Measurements from ENCODE around the gene KCNQ1.

KCNQ1 gene

DNA sequence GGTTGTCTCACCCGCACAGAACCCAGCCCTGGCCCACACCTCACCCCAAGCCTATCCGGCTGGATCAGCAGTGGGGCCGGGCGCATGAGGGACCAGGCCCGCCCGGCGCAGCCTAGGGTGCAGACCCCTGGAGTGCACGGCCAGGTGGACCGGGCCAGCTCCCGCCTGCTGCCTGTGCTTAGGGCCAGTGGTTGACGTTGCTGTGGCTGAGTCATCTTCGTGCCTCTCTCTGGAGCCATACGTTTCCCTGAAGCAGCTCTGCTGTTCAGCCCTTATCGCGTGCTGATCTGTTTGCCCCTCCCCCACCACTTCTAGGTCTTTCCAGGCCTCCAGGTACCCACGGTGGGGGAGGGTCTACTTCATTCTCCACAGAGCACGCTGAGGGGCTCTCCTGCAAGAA lies 401.2 kb downstream of the KCNQ1 start:
- DNase-seq (ENCODE audit: low read depth in 4 of 4, low spot score in 1 of 4) = no peak

DNA sequence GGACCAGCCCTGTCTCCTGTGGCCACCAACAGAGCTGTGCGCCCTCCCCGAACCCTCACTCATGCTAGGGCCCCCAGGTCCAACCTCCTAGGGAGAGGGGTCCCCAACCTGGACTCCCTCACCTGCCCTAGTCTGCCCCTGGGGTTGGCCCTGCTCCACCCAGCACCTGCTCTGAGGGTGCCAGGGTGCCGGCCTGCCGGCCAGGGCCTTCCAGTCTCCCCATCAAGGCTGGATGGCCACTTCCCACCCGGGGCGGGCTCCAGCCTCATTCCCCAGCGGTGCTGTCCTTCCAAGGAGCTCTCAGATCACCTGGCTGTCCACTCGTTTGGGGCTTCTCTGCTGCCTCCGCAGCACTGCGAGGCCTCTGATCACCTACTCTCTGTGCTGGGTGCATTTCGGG lies 401.7 kb downstream of the KCNQ1 start:
- DNase-seq (ENCODE audit: low read depth in 4 of 4, low spot score in 1 of 4) = no peak

DNA sequence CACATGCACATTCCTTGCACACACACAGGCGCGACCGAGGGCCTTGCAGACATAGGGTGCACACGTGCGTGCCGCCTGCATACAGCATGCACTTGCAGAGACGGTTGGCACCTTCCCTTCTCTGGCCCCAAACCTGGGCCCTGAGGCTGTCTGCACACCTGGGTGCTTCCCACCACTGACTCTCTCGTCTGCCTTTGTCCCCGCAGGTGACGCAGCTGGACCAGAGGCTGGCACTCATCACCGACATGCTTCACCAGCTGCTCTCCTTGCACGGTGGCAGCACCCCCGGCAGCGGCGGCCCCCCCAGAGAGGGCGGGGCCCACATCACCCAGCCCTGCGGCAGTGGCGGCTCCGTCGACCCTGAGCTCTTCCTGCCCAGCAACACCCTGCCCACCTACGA lies 402.8 kb downstream of the KCNQ1 start:
- no peak for DNase-seq (ENCODE audit: low read depth in 4 of 4, low spot score in 1 of 4)

DNA sequence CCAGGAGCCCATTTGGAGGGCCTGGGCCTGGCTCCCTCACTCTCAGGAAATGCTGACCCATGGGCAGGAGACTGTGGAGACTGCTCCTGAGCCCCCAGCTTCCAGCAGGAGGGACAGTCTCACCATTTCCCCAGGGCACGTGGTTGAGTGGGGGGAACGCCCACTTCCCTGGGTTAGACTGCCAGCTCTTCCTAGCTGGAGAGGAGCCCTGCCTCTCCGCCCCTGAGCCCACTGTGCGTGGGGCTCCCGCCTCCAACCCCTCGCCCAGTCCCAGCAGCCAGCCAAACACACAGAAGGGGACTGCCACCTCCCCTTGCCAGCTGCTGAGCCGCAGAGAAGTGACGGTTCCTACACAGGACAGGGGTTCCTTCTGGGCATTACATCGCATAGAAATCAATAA lies 403.7 kb downstream of the KCNQ1 start:
- no peak for DNase-seq (ENCODE audit: low read depth in 4 of 4, low spot score in 1 of 4)

DNA sequence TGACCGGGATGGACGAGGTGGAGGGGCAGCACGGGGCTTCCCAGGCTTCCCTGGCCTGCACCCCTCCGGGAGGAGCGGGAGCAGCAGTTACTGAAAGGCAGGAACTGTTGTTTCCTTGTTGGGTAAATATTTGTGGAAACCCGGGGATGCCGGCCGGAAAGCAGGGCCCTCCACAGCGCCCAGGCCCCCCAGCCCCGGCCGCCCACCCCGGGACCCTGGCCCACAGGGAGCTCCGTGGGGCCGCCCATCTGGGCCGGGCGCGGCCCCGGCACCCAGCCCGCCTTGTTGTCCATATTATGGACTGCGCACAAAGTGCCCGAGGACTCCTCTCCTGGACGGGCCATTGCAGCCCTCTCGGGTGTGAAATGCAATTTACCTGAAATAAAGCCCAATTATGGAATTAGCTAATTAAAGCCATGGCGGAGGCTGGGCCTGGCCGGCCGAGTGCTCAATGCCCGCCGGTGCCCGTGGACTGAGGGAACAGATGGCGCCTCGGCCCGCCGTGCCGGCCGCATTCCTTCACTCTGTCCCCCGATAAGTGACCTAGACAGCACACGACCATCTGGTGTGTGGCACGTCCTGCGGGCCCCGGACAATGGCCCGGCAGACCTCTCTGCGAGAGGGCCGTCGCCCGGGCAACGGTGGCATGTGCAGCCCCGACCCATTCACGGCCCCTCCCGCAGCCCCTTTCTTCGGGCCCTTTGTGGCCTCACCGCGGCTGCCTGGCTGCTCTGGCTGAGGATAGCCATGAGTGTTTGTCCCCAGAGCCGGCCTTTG lies 405.4 kb downstream of the KCNQ1 start:
- no peak for DNase-seq (ENCODE audit: low read depth in 4 of 4, low spot score in 1 of 4)

DNA sequence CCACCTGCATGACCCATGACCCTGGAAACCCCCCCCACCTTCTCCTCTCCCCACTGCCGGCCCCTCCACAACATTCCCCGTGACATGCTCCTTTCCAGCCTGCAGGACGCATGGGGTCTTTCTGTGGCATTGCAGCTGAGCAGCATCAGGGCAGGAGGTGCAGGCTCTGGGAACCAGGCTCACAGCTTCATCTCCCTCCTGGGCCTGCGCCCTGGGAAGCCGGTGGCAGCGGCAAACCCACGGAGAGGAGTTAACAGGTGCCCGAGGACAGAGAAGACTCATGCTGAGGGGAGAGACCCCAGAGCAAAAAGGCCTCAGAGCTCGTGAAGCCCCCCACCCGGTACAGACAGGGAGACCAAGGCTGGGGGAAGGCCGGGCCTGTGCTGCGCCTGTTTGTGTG lies 408.6 kb downstream of the KCNQ1 start:
- DNase-seq (ENCODE audit: low read depth in 4 of 4, low spot score in 1 of 4) = no peak

DNA sequence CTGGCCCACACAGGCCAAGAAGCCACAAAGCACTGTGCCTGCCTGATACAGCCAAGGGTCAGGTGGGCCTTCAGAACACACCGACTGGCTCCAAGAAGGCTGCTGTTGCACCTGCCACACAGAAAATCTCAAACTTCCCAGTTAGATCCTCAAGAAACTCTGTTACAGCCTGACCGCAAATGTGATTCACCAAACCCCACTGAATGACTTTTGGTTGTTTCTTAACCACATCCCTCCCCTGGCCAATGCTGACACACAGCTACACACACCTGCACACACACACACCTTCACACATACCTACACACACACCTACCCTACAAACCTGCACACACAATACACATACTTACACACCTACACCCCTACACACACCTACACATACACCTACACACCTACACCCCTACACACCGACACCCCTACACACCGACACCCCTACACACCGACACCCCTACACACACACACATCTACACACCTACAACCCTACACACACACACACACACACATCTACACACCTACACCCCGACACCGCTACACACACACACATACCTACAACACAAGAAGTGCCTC lies 409.3 kb downstream of the KCNQ1 start:
- DNase-seq (ENCODE audit: low read depth in 4 of 4, low spot score in 1 of 4) = no peak

DNA sequence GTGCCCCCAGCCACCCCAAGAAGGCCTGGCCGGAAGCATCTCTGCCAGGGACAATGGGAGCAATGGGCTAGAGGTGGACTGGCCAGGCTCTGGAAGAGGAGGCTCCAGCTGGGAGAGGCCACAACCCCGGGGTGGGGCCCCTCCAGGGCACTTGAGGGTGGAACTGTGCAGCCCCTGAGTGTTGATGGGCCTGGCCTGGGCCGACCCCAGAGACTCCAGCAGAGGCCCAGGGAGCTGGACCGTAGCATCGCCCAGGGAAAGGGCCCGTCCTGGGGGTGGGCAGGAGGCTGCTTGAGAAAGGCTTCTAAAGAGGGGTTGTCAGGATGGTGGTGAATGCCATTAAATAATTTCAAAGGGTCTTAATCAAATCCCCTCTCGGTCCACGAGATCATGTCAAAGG lies 410.4 kb downstream of the KCNQ1 start:
- no peak for DNase-seq (ENCODE audit: low read depth in 4 of 4, low spot score in 1 of 4)

DNA sequence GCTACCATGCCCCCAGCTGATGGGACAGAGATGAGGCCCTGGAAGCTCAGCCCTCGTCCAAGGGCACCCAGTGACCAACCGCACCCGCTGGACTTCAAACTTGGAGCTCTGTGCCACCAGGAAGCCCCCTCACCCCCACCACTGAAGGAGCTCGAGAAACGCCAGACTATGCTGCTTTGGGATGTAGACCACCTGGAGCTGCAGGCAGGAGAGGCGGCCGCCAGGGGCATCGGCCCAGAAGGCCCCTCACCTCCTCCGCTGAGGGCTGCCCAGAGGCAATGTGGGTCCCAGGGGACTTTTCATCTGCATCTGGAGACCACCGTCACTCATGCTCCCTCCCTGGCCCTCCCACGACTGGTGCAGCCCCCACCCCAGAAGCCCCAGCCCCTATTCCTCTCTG lies 412.5 kb downstream of the KCNQ1 start:
- no peak for DNase-seq (ENCODE audit: low read depth in 4 of 4, low spot score in 1 of 4)

DNA sequence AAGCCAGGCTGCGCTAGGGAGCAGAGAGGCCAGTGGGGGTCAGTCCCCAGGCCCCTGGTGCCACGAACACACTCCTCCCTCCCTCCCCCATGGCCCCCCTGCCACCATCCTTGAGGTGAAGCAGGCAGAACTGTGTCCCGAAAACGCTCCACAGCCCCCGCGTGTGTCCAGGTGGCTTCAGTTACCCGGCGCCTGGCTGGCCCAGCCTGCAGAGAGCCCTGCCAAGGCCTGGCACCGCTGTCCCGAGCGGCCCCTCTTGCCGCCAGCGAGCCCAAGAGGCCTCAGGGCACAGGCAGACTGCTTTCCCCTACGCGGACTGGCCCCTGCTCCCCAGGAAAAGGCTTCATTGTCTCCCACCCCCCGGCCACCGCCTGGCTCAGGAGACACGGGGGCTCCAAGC lies 413.1 kb downstream of the KCNQ1 start:
- DNase-seq (ENCODE audit: low read depth in 4 of 4, low spot score in 1 of 4) = no peak

DNA sequence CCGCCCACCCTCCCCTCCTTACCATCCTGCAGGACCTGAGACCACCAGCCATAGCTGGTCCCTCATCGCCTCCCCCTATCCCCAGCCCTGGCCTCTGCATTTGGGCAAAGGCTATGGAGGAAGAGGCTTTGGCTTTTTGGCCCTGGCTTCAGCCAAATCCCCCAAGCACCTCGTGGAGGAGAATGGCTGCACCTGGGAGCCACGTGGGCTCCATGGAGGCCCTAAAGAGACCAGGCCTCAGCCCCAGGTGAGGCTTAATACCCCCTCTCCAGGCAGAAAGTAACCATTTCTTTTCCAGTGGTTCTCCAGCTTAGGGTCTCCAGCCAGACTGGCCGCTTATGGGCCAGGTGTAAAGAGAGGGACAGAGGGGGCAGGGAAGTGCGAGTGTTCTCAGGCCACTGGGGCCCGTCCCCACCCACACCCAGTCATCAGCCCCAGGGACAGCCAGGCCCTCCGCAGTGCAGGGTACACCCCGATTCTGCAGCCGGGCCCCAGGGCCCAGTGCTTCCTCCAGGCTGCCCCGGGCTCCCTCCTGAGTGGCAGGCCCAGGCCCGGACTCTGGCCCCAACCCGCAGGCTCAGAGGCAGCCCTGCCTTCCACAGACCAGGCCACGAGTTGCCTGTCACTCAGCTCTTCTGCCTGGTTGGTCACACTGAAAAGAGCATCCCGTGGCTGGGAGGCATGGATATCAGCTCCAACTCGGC lies 414.3 kb downstream of the KCNQ1 start:
- DNase-seq (ENCODE audit: low read depth in 4 of 4, low spot score in 1 of 4) = no peak

DNA sequence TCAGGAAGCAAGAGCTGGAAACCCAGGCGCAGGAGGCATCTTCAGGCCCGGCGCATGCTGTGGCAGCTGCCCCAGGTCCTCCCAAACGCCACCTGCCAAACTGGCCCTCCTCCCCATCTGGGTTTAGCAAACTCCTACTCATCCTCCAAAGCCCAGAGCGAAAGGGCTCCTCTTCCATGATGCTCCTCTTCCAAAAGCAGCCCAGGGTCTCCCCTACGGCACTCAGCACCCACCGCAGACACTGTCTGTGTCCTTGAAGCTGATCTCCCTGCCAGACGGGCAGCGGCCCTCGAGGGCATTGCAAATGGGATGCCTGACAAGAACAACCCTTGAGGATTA lies 414.9 kb downstream of the KCNQ1 start:
- DNase-seq (ENCODE audit: low read depth in 4 of 4, low spot score in 1 of 4) = no peak

DNA sequence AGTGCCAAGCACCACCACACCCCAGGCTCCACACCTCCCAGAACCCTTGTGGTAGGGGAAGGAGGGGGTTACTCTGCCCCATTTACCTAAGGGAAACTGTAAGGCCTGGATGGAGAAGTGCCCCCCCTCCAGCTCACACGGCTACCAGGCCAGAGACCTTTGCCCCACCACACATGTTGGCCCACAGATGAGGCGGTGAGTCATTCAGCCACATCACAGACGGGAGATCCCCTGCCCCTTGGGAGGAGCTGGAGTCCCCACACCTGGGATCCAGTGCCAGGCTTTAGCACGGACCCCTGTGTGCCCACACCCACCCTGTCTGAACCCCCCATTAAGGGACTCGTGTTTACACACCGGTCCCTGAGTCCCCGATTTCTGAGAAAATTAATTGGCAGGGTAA lies 415.8 kb downstream of the KCNQ1 start:
- DNase-seq (ENCODE audit: low read depth in 4 of 4, low spot score in 1 of 4) = no peak

DNA sequence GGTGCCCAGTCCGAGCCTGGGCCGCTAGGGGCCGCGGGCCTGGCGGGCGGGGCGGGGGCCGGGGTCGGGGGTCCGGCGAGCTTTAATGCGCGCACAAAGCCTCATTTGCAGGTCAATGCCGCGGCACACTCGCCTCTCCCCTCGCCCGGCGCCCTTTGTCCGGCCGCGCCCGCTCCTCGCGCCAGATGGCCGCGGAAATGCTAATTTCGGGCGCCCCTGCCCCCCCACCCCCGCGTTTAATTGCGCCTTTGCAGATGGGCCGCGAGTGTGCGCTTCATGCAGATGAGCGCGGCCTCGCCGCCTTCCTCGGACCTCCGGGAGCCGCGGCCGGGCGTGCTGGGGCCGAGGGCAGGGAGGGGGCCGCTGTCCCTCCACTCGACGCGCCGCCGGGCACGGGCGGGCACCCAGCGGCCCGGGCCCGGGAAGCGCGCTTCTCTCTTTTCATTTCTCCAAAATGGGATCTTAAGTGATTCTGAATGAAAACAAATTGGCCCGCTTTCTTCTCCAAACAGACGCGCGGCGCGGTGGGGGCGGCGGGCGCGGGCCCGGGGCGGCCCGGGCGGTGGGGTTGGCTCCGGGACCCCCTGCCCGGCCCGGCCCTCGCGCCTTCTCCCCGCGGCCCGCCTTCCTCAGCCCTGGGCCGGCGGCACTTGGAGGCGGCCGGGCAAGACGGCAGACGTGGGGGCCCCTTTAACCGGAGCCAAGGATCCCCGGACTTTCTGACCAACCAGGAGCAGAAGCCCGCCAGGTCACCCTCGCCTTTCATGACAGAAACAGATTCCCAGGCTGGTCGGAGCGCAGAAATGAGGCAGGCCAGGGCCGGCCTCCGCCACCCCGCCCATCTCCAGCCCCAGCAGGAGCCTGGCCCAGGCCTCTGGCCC lies 417.8 kb downstream of the KCNQ1 start:
- no peak for DNase-seq (ENCODE audit: low read depth in 4 of 4, low spot score in 1 of 4)

DNA sequence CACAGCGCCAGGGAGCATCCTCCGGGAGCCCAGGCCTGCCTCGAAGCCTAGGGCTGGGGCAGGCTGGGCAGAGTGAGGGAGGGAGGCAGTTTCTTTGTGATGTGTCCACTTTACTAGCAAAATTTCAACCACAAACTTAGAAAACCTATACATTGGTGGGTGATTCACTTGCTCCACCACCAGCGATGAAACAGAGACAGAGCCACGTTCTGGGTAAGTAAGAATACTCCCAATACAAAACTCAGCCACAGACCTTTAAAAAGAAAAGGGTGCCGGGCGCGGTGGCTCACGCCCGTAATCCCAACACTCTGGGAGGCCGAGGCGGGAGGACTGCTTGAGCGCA lies 418.4 kb downstream of the KCNQ1 start:
- no peak for DNase-seq (ENCODE audit: low read depth in 4 of 4, low spot score in 1 of 4)

DNA sequence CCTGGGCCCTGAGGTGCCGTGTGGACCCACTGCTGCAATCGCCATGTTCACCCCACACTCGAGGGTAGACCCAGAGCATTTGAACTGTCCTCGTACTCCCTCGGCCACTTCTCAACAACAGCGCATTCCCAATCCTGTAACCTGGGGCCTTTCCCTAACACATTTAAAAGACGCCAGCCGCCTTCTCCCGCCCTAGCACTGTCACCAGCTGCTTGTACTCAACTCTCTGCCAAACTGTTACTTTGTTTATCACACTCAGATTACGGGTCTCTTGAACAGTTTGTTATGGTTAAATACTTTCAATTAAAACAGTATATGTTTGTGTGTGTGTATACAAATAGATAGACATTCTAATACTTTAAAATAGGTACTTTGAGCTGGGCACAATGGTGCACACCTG lies 420.1 kb downstream of the KCNQ1 start:
- DNase-seq (ENCODE audit: low read depth in 4 of 4, low spot score in 1 of 4) = no peak

DNA sequence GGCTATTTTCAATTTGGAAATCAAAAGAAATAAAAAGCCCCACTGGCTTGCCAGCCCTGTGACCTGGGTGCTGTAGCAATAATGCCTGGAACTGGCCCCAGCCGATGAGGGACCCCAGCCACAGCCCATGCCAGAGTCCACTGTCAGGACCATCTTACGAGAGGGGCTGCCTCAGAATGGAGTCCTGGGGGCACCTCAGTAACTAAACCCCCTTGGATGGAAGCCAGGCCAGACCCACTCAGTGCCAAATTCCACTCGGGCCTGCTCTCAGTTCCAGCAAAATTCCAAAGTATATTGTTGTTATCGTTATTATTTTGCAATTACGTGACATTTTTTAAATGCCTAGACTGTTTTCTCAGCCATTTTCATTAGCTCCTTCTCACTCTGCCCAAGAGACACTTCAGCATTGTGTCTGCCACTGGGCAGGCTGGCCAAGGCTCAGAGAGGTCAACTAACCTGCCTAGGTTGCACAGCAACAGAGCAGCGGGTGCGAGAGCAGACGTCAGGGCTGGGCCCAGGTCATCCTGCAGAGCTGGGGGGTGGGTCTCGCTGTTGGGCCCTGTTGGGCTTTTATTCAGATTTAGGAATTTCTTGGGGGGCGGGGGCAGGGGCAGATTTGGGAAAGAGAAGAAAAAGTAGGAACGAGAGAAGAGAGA lies 421.2 kb downstream of the KCNQ1 start:
- DNase-seq (ENCODE audit: low read depth in 4 of 4, low spot score in 1 of 4) = no peak

DNA sequence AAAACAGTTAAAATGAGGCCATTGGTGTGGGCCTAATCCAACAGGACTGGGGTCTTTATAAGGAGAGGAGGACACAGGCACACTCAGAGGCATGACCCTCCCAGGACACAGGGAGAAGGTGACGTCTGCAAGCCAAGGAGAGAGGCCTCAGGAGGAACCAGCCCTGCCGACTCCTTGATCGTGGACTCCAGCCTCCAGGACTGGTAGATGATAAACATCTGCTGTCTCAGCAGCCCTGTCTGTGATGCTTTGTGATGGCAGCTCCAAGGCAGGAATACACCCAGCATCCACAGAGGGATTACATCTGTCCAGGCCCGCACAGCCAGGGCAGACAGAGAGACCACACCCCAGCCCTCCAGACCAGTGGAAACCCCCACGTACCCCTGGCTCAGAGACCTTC lies 422.3 kb downstream of the KCNQ1 start:
- DNase-seq (ENCODE audit: low read depth in 4 of 4, low spot score in 1 of 4) = no peak

DNA sequence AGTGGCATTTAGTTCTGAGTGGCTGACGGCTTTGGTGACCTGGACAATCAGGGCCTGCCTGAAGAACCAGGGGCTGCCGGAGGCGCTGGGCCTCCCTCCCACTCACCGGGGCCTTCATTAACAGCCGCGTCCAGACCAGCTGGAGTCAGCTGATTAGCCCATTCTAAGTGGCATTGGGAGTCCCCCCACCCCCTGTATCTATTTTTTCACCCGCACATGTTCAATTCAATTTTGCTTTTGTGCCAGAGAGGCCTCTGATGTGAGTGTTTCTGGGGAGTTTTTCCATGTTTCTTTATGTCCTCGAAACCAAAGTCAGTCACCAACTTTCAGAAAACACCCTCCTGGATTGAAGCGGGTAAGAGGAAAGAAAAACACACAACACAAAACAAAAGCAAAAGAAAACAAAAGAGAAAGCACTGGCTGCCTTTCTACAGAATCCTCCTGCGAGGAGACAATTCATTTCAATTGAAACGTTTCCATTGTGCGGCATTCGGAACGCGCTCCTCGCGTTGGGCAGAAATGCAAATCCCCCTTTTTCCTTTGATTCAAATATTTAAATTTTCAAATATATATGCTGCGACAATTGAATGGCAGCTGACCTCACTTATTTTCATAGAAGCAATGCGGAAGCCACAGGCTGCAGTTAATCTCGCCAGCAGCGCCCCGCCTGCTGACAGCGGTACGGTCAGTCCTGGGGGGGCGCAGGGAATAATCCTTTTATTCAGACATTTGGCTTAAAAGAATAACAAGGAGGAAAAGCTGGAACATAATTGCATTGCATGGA lies 423.1 kb downstream of the KCNQ1 start:
- DNase-seq (ENCODE audit: low read depth in 4 of 4, low spot score in 1 of 4) = no peak

DNA sequence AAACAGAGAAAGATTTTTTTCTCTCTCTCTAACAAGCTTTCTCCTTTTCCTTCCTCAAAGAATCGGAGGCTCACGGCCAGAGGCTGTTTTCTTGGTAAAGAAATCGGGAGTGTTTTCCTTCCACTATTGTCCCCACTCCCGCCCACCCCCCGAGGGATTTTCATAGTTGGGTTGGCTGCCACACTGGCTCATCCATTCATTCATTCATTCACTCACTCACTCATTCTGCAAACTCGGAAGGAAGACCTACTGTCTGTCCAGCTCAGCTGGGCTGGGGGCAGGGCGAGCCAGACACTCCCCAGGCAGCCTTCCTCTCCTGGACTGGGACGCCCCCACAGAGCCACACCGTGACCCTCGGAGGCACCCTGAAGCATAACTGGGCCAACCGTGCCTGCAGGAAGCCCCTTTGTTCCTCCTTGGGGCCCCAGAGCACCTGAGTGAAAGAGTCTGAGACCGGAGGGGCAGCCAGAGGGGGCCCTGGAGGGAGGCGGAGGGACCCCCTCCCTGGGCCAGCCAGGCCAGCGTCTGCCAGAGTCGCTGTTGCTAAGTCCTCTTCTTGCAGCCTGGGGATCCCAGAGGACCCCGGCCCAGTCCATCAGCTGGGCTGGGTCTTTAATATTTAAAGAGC lies 423.8 kb downstream of the KCNQ1 start:
- DNase-seq (ENCODE audit: low read depth in 4 of 4, low spot score in 1 of 4) = no peak
